SK-N-MC (cell line): Measurements from ENCODE around the gene SCAMP4.

ENCODE experiments used
- EZH2 ChIP-seq: fragments of 200-600 bp; sonication (generic); IDR thresholded peaks from one replicate; pipeline ENCODE4 v1.6.1; 2017; ENCODE audit warnings: antibody characterized with exemption
- FOXP2 ChIP-seq: optimal IDR thresholded peaks from 2 replicates; pipeline ENCODE3; 2011; ENCODE audit warnings: mild to moderate bottlenecking, moderate library complexity; ENCODE audit not compliant: insufficient read depth; ENCODE audit errors: extremely low read length, control extremely low read depth
- POLR2AphosphoS5 ChIP-seq: IDR thresholded peaks from 2 replicates; pipeline ENCODE4 v1.6.1; 2012; ENCODE audit warnings: mild to moderate bottlenecking, low read depth, low read length, borderline replicate concordance

DNA sequence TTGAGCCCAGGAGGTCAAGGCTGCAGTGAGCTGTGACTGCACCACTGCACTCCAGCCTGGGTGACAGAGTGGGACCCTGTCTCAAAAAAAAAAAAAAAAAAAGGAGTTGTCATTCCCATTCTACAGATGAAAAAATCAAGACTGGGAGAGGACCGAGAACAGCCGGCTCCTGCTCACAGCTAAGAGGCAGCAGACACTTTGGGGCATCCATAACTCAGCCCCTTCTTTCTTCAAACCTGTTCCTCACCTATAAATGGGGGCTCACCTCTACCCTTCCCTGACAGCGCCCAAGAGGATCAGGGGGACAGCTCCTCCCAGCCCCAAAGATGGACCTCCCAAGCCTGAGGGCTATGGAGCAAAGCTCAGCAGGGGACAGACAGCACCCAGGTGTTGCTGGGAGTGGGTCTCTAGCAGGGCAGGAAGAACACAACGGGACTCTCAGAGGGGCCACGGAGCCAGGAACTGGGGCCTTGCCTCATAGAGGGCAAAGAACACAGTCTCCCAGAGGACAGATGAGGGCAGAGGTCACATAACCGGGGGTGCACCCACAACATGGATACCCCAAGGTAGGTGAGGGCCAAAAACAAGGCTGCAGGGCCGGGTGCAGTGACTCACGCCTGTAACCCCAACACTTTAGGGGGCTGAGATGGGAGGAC is 38.4 kb upstream of the SCAMP4 start:
- TF ChIP-seq EZH2 (no peak), POLR2AphosphoS5 (no peak), FOXP2 (no peak)
